ELR (cell line): Measurements from ENCODE around the gene ATXN7L3B.
"Not testable (repeated sequence)": the region's sequence is repeated elsewhere in the genome, so short reads cannot be mapped to it uniquely, and the experiment has no call there.

Experiments used
- DNase-seq: peaks from one replicate; pipeline ENCODE4 v3.0.0-alpha.2; 2015; ENCODE audit warnings: low read depth

The ATXN7L3B gene

GRCh38 chr12:74537707-74538385 is at the start of gene ATXN7L3B:
ATXN7L3B (plus strand) TSS chr12:74537835; CDS start chr12:74538113, 278 bp downstream.
- peak; percentile 96 for DNase-seq

DNA sequence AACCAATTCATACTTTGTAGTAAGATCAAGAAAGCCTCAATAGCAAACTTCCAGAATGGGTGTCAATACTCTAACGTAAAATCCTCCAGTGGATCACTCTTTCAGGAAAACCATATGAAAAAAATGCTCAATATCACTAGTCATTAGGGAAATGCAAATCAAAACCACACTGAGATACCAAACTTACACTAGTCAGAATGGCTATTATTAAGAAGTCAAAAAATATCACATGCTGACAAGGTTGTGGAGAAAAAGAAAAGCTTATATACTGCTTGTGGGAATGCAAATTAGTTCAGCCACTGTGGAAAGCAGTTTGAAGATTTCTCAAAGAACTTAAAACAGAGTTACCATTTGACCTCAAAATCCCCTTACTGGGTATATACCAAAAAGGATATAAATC is 49.5 kb upstream of the ATXN7L3B start:
- no peak for DNase-seq

GRCh38 chr12:74489543-74489942 is 48.1 kb upstream of the ATXN7L3B start:
- no peak for DNase-seq

GRCh38 chr12:74490390-74491064 is 47.1 kb upstream of the ATXN7L3B start:
- peak; percentile 29 for DNase-seq

DNA sequence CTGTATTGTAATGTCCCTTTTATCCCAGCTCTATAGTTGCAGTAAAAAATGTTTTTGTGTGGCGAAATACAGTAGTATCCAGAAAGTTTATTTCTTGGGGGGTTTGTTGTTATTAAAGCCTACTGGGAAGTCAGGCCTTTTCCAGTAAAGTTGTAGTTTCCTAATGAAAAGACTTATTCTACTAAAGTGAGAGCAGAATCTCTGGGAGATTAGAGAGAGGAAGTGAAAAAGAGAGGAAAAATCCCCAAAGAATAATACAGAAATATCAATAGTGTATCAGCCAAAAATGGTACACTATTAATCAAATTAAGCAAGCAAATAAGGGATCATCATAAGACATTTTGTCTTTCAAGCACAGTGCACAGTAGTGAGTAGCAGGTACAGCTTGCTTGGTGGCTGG is 46.3 kb upstream of the ATXN7L3B start:
- no peak for DNase-seq

GRCh38 chr12:74499192-74499591 is 38.4 kb upstream of the ATXN7L3B start:
- no peak for DNase-seq

- not testable (repeated sequence) for DNase-seq
These were observed 28.6 kb upstream of the ATXN7L3B start for GRCh38 chr12:74508873-74509657.

- no peak for DNase-seq
These were observed 27.7 kb upstream of the ATXN7L3B start for GRCh38 chr12:74509886-74510285.

DNA sequence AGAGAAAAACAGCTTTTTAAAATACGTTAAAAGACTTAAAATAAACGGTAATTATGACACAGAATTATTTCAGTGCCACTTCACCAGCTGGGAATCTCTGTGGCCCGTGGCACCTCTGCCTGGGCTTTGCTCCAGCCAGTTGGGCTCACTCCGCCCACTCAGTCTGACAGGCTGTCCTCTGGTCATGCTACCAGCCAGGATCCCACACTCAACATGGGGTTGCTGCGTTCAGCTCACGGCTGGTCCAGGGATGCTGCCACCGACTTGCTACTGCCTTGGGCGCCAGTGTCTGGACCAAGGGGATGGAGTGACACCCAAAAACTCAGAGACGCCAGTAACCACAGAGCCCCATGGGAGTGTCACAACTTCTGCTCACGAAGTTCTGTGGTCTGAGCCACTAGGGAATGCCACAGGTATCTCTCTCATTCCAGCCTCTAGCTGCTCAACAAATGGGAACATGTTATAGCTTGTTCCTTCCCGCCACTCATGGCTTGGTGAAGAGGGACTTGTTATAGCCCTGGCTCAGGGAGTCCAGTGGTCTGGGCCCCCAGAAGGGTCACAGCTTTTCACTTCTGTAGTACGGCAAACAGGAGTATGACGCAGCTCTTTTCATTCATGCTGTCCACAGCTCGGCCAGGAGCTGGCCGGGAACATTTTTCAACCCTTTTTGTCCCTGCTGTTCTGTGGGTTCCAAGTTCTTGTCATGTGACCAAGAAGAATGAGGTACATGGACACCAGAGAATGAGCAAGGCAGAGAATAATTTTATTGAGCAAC is 23.4 kb upstream of the ATXN7L3B start:
- no peak for DNase-seq

DNA sequence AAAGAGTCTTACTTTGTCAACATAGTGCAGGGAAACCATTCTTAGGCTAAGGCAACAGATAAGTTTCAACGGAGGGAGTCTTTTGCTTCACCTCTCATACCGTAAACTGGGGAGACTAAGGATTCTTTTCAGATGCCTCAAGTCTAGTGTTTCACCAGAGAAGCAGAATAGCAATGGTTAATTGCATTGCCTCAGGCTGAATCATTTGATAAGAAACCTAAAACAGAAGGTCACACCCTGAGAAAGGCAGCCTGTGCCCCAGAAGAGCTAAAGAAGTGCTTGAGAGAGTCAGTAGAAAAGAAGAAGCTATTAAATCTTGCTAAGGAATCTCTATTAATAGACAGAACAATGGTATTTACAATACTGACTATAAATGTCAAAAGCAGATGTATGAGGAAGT is 21.8 kb upstream of the ATXN7L3B start:
- DNase-seq, result no peak

DNA sequence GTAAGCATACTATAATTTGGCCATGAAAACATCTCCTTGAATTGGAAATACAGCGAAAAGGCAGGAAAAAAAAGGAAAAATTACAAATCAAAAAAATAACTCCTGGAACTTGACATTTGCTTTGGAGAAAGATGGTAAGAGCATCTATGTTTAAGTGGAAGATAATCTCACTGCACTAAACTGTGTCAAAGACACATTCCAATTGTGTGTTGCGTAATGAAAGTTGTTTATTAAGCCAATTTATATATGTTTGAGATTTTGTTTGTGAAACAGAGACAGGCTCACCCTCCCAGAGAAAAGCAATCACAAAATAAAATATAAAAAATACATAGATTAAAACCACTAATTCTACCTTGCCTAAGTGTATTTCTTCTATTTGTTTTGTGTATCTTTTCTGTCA is 11.1 kb upstream of the ATXN7L3B start:
- no peak for DNase-seq

DNA sequence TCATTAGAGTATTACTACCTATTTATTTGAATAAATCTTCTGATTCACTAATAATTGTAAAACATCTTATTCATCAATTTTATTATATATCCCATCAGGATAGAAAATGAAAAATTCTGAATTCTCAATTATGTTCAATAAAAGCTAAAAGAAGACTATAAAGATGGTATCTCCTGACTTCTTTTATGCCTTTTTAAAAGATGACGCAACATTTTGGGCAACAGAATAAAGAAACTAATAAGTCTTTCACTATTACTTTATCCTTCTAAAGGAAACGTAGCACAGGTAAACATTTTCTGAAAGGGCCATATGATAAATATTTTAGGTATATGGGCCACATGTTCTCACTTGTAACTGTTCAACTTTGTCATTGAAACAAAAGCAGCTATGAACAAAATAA is 10.1 kb upstream of the ATXN7L3B start:
- no peak for DNase-seq

GRCh38 chr12:74530676-74531075 is 7.0 kb upstream of the ATXN7L3B start:
- DNase-seq, result no peak

GRCh38 chr12:74535536-74535935 is 2.1 kb upstream of the ATXN7L3B start:
- DNase-seq, result no peak

DNA sequence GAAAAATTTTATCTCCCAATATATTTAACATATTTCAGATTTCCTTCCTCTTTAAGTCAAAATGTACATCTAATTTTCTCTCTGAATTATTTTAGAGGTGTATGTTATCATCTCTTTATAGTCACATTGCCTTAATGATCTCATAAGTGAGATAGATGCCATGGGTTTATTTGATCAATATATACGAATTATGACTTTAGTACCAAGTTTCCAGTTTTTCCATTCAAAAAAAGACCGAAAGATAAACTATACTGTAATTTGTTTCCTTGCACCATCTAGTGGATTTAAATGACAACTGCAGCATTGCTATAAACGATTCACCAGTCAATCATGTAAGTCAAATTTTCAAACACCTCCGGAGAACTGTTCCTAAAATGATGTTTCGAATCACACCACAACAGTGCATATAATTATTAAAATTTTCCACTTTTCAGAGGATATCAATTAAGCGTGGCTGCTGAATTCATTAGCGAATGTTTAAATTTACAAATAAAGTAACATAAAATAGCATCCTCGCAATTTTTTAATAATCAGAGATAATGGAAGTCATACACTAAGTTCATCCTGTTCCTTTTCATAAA is 419 bp upstream of the ATXN7L3B start:
- DNase-seq, result peak; percentile 80

DNA sequence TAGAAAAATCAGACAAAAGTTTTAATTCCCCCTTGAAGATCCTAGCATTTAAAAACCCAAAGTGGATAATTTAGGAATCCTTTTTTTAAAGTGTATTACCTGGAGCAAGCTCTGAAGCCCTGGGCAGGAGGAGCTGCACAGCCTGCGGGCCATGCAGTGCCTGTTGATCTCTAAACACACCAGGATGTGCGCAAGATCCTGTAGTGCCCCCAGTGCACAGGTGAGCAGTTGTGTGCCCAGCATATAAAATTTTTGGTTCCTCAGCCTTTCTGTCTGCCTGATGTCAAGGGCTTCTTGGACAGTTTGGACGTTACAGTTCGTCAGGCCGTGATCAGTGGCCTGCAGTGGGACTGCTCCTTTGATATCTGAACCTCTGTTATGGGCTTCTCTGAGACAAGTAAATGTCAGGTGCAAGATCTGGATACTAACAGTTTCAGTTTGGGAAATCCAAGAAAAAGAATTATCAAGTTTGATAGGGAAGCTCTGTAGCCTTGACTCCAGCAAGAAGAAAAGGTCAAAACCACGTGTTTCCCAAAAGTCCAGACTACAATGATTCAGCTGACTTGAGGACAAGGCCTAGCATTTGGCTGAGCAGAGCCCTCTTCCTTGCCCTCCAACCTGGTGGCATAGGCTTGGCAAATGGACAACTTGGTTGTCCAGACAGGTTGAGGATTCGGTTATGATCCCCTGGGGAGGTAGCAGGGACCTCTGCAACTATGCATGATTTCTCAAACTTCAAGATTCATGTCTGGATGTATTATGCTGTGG is 1.0 kb downstream of the ATXN7L3B start:
- peak; percentile 33 for DNase-seq

DNA sequence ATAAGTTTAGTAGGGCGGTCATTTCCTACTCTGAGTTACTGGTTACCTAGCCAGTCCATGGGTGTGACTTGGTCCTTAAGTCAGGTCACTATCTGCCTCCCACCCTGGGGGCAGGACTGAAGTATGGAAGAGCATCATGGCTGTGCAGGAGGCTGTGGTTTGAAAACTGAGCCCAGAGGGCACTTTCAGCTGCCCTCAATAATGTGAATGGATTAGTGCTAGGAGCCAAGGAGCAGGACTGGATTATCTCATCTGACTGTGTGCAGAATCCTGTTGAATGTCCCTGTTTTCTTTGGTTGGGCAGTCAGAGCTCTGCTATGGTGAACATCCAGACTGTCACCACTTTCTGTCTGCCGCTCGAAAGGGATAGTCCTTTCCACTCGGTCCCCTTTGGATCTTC is 1.6 kb downstream of the ATXN7L3B start:
- no peak for DNase-seq

DNA sequence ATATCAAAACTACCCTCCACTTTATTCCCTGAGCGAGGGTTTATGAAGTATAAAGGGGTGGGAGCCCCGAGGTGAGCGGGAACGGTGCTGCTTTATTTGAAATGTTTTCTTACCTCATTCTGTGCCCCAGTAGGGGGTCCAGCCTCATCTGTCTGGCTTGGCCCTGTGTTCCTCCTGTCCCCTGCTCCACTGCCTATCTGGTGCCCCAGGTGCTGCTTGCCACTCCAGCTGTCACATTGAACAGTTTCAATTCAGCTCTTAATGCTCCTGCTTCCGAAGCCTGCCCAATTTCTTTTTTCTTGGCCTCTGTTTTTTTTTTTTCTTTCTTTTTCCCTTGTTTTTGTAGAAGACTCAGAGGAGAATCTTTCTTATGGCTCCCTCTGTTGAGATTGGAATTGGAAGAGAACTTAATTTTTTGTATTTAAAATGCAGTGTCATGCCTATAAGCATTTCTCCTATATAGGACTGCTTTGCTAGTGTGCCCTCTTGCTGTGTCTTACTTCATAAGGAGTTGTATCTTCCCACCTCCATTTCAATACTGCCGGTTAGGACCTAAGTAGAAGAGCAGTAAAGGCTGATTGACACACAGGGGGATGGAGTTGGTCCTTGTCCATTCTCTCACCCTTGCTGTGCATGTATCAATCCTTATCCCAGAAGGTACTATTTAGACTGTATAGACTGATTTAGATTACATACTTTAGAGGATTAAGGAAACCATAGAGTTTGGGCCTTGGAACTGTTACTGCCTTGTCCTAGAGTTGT is 2.3 kb downstream of the ATXN7L3B start:
- DNase-seq, result no peak

DNA sequence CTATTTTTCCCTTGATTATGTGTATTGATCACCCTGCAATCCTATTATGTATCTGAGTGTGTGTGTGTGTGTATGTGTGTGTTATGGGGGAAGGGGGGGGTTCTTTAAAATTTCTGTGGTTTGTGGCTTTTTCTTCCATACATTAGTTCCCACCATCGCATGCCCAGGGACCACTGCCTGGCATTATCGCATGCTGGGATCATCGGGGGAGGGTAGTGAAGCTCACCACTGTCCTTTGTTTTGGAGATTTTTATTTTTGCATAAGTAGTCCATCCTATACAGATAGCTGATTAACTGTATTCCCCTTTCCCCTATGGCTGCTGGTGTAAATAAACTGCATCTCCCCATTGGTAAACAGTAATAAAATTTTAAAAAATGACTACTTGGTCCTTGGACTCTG is 3.4 kb downstream of the ATXN7L3B start:
- DNase-seq, result no peak

- DNase-seq, result no peak
These were observed 9.6 kb downstream of the ATXN7L3B start for GRCh38 chr12:74547249-74547648.
